Effector CD8-positive, alpha-beta T cell (primary cell): ENCODE measurements around the gene GNAQ.
"Not testable (repeated sequence)": the region's sequence is repeated elsewhere in the genome, so short reads cannot be mapped to it uniquely, and the experiment has no call there.

Experiments used
- DNase-seq: peaks from one replicate; lab custom pipeline; 2025; lab: John Stamatoyannopoulos, UW
- total RNA-seq, 4 experiments: gene quantifications; one replicate each; lab custom pipeline; 2026; lab: John Stamatoyannopoulos, UW

GNAQ gene
- 24.7 to 71.4 (median 28.9) reads per million in 4 experiments for total RNA-seq

DNA sequence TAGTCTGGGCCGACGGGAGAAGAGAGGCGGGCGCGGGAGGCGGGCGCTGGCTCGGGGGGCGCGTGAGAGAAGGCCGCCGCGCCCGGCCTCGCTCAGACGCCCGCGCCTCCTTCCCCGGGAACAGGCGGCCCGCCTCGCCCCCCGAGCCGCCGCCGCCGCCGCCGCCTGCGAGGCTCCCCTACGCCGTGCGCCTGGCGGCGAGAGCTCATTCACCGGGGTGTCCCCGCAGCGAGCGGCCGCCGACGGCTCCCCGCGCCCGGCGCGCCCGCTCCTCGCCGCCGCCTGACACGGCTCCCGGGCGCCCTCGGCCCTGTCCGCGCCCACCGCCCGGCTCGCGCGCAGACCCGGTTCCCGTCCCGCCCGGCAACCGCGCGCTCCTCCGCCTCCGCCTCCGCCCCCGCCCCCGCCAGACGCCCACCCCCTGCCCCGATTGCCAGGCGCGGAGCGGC, at the start of gene GNAQ:
GNAQ (minus strand) TSS at position 368 of the 449 bp plus-strand sequence. CDS start 576 bp downstream, outside the sequence.
- peak; percentile 35 for DNase-seq

DNA sequence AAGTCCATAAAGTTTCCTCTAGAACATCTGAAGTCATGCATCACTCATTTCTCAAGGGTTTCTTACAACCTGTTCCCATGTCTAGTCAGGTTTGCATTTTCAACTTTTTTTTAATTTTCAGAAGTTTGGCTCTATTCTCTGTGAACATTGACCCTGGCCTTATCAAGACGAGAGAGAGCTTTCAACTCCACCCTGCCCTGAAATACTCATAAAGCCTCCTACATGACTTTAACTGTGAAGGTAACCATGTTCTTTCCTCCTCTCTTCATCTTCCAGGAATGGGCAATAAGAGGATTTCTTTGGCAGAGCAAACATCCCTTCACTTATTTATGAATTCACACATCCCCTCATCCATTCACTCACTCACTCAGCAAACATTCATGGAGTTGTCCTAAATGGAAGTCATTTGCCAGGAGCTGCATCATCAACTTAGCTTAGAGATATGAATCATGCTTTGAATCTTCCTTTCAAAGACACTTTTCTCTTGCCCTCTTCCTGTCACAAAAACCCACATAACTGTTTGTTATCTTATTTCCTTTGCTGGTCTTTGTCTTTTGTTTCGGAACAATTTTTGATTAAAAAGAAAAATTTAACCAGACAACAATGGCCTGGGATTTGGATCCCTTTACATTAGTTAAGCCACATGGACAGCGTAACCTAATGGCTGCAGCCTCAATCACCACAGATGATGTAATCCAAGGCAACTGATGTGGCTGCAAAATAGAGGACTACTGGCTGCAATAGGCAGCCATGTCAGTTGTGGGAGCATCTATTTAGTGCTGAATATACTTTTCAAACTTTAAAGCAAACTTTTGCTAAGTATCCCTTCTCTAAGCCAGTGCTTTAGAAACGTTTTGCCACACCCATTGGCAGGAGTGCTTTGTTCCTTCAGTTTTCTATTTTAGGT, 43.0 kb upstream of the GNAQ start:
- DNase-seq = no peak

DNA sequence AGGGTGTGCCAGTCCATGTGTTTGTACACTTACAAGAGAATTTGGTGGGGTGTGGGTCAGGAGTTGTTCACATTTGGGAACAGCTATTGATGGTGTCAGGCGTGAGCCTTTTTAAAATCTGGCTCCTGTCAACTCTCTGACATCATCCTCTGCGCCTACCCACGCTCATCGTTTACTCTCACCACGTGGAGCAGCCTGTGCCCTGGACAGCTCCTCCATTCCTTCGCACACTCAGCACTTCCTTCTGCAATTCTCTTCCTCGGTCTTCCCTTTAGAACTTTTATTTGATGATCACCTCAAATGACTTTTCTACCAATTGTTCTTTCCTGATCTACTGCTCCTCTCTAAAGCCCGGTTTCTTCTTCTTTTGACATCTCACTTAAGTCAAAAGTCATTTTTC, 42.1 kb upstream of the GNAQ start:
- no peak for DNase-seq

DNA sequence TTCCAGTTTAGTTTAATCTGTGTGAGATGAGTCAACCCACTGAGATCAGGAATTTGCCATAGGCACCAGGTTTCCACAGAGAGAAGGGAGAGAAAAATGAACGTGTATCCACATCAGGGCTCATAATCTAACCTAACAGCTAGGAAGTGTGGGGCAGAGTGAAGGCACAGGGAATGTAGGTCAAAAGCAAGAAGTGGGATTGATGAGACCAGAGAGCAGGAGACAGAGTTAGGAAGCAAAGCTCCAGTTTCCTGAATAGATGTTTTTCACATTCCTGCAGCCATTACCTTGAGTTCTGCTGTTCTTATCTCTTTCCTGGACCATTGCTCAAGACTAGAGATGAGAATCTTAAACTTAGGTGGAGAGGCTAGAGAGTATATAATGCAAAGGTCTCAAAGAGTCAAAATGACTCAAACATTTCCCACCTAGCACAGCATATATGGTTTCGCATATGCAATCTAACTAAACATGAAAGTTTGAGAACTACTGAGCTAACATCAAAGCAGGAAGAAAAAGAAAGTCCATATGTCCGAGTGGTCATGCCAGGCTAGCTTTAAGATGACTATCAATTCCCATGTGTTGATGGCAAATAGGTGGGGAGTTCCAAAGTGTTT, 41.1 kb upstream of the GNAQ start:
- DNase-seq = no peak

DNA sequence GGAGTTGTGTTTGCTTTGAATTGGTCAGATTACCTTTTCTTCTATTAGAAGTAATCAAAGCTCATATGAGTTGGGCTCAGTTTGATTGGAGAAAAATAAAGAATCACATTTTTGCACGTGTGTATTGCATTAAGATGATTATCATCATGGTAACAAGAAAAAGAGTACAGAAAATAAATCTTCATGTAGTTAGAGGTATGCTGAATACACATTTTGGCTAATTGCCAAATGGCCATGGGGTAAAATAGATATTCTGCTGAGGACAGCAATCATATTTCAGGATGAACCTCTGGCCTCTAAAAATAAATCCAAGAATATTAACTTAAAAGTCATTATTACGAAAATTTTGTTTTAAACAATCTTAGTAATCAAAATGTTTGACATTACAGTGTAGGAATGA, 38.9 kb upstream of the GNAQ start:
- no peak for DNase-seq

DNA sequence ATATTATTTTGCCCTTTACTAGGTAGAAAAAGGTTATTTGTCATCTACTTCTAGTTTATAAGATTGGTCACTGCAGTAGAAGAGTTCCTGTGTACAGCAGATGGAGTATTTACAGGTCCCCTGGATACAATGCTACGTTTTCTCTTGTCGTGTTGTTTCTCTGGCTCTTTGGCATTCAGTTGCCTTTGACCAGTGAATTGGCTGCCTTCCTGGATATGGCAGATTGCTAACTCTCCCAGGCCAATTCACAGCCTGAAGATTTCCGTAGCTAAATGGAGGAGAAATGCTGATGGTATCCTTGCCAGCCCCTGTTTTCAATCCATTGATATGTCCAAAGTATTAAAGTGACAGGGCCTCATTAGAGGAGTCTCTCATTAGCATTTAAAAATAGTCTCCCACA, 32.5 kb upstream of the GNAQ start:
- no peak for DNase-seq

DNA sequence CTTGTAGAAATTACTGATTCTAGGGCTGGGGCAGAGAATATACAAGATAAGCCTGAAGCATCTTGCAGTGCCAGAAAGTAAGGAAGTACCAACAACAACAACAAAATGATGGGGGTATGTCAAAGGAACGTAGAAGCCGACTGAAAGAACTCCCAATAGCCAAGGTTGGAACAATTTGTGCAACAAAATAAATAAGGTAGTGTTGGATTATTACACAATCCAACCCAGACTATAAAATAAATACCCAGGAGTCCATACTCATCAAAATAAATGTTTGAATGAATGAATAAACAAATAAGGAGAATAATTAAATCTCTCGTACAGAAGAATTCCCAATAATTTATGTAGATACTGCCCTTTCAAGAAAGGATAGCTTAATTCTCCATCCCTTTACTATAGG, 31.1 kb upstream of the GNAQ start:
- DNase-seq = no peak

DNA sequence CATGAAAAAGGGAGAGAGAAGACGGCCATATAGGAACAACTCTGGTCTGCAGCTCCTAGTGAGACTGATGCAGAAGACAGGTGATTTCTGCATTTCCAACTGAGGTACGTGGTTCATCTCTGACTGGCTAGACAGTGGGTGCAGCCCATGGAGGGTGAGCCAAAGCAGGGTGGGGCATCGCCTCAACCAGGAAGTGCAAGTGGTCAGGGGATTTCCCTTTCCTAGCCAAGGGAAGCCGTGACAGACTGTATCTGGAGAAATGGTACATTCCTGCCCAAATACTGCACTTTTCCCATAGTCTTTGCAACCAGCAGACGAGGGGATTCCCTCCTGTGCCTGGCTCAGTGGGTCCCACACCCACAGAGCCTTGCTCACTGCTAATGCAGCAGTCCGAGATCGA, 22.6 kb upstream of the GNAQ start:
- DNase-seq = not testable (repeated sequence)

DNA sequence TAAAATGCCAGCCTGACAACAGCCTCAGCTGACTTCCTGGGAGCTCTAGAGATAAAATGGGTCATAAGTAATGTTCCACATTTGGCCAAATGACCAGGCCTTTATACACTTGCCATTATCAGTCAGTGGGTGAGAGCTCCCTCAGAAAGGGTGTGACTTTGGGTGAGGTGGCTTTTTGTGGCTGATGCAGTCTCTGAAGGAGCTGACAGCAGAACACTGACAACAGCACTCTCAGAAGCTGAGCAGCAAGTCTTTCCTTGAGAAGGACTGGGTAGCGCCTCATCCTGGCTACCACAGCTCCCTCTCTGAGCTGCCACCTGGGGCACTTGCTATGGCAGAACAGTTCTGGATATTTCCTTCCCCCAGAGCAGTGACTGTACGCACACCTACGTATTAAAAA, 22.0 kb upstream of the GNAQ start:
- no peak for DNase-seq

DNA sequence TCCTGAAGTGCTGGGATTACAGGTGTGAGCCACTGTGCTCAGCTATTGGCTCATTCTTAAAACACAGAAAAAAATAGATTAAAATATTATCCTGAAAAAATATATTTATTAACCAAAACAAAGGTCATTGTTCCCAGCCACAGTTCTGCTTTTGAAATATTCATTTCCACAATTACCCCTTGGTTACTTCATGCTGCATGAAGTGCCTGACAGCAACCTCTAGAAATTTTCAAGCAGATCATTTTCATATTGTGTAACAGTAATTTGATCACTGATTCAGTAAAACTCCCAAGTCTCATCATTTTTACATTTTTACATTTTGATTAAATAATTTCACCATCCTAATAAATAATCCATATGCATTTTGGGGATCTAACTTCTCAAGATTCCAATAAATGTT, 18.8 kb upstream of the GNAQ start:
- no peak for DNase-seq

DNA sequence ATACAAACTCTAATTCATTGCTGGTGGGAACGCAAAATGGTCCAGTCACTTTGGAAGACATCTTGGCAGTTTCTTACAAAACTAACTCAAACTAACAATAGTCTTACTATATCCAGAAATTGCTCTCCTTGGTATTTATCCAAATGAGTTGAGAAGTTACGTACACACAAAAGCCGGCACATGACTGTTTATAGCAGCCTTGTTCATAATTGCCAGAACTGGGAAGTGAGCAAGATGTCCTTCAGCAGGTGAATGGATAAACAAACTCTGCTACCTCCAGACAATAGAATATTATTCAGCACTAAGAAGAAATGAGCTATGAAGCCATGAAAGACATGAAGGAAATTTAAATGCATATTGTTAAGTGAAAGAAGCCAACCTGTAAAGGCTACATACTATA, 17.9 kb upstream of the GNAQ start:
- DNase-seq = no peak

DNA sequence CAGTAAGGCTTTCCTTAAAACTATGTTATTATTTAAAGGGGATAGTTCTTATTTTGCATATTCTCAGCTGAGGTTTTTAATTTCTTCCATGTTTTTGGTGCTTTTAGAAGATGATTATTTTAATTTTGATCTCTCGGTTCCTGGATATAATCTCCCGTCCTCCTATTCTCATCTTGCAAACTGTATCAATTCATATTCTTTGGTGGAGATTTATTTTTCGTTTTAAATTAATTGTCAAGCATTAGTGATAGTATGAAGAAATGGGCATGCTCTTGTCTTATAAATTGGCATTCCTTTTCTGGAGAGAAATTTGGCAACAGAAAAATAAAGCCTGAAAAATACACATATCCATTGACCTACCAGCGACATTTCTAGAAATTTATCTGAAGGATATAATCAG, 15.5 kb upstream of the GNAQ start:
- DNase-seq = no peak

DNA sequence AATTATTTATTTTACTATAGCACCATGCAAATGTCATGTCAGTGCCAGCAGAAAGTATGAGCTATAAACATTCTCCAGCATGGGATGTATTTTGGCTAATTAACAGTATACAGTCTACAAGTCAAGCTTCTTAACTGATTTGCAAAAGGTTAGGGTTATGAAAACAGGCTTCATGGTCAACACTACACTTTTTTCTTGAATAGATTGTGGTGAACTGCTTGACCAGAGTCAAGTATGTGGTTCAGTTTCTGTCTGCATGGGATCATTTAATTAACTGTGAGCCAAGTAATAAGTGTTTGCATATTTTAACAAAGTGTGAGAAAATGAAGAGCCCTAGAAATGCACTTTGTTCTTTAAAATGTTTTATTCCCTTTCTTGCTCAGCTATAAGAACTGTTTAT, 14.5 kb upstream of the GNAQ start:
- DNase-seq = no peak

DNA sequence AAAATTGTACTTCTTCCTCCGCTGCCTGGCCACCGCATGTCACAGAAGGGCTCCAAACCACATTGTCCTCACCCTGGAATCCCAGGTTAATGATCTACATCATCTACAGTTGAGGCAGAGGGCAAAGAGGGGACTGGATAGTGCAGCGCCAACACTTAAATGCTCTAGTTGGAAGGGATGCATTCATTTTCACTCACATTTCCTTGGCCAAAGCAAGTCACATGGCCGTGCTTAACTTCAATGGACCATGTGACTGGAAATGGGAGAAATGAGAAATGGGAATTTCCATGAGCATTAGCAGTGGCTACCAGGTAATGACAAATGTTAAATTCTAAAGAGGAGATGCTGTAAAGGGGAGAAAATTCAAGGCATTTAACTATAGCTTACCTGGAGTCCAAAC, 13.3 kb upstream of the GNAQ start:
- DNase-seq = no peak

DNA sequence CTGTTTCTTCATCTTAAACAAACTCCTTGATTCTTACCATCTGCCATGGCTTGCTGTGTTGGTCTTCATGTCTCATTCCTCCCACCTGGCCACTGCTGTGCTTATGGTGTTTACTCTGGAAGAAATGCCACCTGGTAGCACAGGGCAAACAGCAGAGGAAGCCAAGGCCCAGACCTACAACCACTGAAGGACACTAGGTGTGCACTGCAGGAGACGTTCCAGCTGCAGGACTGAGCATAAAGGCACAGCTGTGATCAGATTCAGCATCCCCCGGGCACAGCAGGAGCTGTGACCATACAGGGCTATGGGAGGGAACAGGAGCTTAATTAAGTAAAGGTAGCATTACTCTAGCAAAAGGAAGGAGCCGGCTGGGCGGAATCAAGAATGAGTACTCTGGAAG, 12.6 kb upstream of the GNAQ start:
- no peak for DNase-seq

DNA sequence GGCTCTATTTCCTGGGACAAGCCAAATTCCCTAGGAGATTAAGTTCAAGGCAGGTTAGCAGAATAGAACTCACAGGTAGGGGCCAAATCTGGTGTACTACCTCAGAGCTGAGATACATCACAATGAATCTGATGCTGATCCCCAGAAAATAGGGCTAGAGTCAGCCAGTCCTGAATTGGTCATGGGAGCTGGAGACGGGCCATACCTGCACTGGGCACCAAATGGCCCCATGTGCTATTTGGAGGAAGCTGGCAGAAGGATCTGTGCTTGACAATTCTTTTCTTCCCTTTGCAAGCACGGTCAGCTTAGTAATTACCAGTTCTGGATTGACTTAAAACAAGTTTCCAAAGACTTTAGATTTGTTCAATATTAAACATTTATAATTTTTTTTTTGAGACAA, 10.4 kb upstream of the GNAQ start:
- no peak for DNase-seq

DNA sequence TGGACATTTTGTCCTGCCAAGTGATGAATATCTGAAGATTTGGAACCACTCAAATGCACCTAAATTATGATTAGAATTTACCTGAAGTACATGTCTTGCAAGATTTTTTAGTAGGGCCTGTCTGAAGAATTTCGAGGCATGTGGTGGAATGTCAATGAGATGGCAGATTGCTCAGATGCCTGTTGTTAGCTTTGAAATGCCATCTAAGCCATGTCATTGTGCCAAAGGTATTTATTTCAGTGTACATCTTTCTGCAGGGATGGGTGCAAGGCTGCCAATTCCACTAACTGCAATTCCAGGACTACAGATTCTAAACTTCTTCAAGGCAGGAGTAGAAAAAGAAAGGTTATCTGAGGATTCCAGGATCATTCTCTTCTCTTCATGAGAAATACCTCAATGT, 9.1 kb upstream of the GNAQ start:
- DNase-seq = no peak

DNA sequence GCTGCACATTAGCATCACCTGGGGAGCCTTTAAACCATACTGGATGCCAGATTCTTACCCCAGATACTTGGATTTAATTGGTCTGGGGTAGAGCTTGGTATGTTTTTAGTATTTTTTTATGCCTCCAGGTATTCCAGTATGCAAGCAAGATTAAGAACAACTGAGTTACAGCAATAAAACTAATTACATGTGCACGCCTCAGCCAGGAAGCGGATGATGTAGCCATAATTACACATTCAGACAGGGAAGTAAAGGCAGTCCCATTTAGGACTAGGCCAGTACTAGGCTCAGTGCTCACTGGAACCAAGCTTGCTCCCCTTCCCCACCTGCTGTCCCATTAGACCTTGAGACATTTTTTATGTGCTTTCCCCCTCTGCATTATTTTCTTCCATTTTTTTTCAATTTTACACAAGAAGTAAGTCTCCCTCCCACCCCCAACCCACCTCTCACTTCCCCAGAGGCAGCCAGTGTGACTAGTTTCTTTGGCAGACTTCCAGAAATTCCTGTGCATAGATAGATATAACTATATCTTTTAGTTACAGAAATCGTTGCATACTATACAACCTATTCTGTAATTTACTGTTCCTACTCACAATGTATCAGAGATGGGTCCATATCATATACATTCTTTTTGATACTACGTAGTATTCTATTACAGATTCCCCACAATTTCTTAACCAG, 7.1 kb upstream of the GNAQ start:
- no peak for DNase-seq

DNA sequence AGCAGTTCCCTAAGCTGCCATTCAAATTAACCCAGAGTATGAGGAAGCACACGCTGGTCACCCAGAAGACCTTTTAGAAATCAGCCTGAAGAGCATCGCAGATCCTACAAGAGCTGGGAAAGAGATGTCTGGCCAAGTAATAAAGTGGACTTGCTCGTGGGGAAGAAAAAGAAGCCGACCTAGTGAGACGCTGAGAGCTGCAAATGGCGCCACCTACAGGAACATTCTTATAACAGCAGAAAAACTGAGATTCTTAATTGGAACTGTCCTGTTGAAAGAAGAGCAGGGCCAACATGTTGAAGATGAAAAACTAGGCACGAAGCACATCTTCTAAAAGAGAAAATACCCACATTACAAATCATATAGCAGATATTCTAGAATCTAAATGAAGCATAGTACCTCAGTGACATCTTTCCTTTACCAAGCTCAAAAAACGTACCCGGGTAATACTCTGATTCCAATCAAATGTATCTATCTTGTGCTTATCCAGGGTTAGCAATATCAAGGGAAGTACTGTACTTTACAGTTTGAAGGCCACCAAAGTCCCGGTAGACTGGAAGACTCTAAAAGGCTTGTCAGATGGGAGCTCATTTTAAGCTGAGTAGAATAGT, 3.9 kb upstream of the GNAQ start:
- peak; percentile 22 for DNase-seq

DNA sequence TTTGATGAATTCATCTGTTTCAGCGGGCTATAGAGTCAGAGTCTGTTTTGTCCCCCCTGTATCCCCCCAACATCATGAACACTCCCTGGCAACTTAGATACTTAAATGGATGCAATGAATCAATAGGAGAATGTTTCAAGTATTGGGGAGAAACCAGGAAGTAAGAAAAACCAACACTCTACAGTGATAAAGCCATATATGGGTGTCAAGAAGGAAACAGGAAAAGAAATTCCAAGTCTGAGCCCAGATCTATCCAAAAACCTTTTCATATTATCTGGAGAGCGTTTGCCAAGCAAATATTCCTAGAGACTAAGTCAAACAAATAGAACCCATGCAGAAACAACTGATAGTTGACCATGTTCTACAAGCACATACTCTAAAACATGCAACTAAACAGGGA, 2.3 kb upstream of the GNAQ start:
- DNase-seq = no peak

DNA sequence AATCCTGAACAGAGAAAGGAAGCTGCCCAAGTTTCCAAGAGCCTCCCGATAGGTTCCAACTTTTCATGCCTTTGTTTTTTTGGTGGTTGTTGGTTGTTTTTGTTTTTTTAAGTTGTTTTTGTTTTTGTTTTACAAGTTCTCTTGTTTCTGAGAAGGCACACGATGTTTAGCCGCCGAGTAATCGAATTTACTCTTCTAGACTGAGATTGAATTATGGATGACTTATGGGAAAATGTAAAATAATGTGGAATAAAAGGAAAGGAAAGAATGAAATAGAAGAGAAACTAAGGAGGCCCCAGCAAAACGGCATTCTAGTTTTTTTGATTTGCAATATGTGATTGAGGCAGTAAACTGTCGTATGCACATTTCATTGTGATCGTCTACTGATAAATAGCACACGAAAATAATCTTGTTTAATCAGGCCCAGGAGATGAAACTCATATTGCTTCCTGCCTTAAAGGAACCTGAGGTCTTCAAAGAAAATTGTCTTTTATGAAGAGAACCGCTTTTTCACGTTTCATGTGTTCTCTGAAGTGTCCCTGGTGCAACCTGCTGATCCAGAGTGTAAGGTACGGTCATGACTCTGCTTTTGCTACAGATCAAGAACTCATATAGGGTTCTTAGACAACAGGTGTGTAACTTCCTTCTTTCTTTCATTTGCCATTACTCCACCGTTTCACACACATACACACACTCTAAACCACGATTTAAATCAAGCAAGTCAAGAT, 1.3 kb upstream of the GNAQ start:
- no peak for DNase-seq
